Uterus (tissue), 2 donors: ENCODE results near the gene EOMES.

ENCODE experiments used
- CTCF ChIP-seq, 4 experiments: fragments of 200-600 bp in 2 of 4; fragments of 450-650 bp in 2 of 4; sonication (generic) in 2 of 4; IDR thresholded peaks; one replicate each; pipeline ENCODE4 v1.5.1; 2016 to 2019; ENCODE audit warnings: antibody characterized with exemption in 4 of 4, mild to moderate bottlenecking in 2 of 4, moderate library complexity in 1 of 4
- POLR2A ChIP-seq, 2 donors: fragments of 450-650 bp; IDR thresholded peaks; one replicate each; pipeline ENCODE4 v1.6.1; 2016; ENCODE audit warnings: antibody characterized with exemption in 2 of 2, mild to moderate bottlenecking in 1 of 2, moderate library complexity in 1 of 2

GRCh38 chr3:27713435-27714145, 8.5 kb downstream of the EOMES start:
- TF ChIP-seq CTCF (IDR thresholded peaks at IDR 0.05) = no peak
- no peak for TF ChIP-seq POLR2A (IDR thresholded peaks at IDR 0.05)
